Spleen (tissue), 7 donors: ENCODE measurements around the gene KRTAP4-12.

Experiments used
- CTCF ChIP-seq, 11 experiments: fragments of 200-600 bp in 7 of 11; fragments of 450-650 bp in 4 of 11; sonication (generic) in 4 of 11; IDR thresholded peaks in 8 of 11; conservative IDR thresholded peaks in 3 of 11; 1 replicate in 7 of 11; 2 replicates in 4 of 11; pipeline versions ENCODE4 v1.4.0 to v1.8.0; 2016 to 2021; ENCODE audit warnings: antibody characterized with exemption in 11 of 11, inconsistent platforms in 4 of 11, mild to moderate bottlenecking in 1 of 11
- POLR2AphosphoS5 ChIP-seq, 3 donors: sonication (generic); formaldehyde crosslinking; IDR thresholded peaks; one replicate each; pipeline ENCODE4 v1.5.1; 2017; ENCODE audit warnings: antibody characterized with exemption in 3 of 3
- donor health status: DM: no; HTN: no; CAD: no; lungs with moderate emphysema.
- donor health status: DM: no; HTN: no; CAD: no.
- donor health status: DM: no; HTN: no; CAD: no.

DNA sequence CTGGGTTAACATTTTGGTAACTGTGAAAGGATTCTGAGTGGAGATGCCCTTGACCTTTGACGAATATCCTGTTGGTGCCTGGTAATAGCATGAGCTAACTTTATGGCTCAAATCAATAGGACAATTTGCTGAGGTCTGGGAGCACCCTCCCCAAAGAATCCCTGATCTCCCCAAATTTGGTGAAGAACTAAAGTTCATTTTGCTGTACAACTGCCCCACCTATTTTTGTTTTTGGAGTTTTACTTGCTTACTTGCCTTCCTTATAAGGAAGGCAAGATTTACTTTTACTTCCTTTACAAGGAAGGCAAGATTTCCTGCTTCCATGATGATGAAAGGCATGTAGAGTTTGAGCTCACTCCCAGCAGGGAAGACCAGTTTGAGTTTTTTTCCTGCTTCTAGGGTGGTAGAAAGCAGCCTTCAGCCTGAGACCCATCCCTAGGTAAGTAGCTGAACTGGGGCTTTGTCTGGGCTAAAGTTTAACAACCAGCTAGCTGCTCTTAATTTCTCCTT lies 16.0 kb downstream of the KRTAP4-12 start:
- TF ChIP-seq CTCF (IDR thresholded peaks at IDR 0.05 in 8 of 11, conservative IDR thresholded peaks at IDR 0.05 in 3 of 11) (no peak), POLR2AphosphoS5 (IDR thresholded peaks at IDR 0.05) (no peak)
